Immature natural killer cell (primary cell): ENCODE measurements around the gene SEMA3C. TPM values are rescaled to one million over a fixed set of nuclear protein-coding genes. Genes with fewer than 3 reads are reported as not detected.

Experiments
- DNase-seq, 3 donors: peaks; one replicate each; pipeline ENCODE4 v3.0.0; 2022; ENCODE audit warnings: mixed read lengths in 1 of 3
- H3K27ac Mint-ChIP-seq, 6 donors: one replicate each; pipeline ENCODE4 v1.8.0; 2020; ENCODE audit warnings: mixed read lengths in 6 of 6, mild to moderate bottlenecking in 5 of 6, inconsistent platforms in 4 of 6, moderate library complexity in 3 of 6
- H3K27me3 Mint-ChIP-seq, 3 donors: one replicate each; pipeline ENCODE4 v1.8.0; 2020 to 2021; ENCODE audit warnings: low read depth in 3 of 3, mild to moderate bottlenecking in 3 of 3, mixed read lengths in 3 of 3, moderate library complexity in 3 of 3, inconsistent platforms in 1 of 3
- H3K36me3 Mint-ChIP-seq, 3 donors: one replicate each; pipeline ENCODE4 v1.8.0; 2020; ENCODE audit warnings: mixed read lengths in 3 of 3, inconsistent platforms in 2 of 3, mild to moderate bottlenecking in 2 of 3
- H3K4me1 Mint-ChIP-seq, 2 donors: one replicate each; pipeline ENCODE4 v1.8.0; 2020; ENCODE audit warnings: inconsistent platforms in 2 of 2, mild to moderate bottlenecking in 2 of 2, mixed read lengths in 2 of 2, moderate library complexity in 1 of 2
- H3K4me3 Mint-ChIP-seq, 5 donors: one replicate each; pipeline ENCODE4 v1.8.0; 2020; ENCODE audit warnings: mild to moderate bottlenecking in 5 of 5, mixed read lengths in 5 of 5, inconsistent platforms in 3 of 5, moderate library complexity in 3 of 5
- H3K9me3 Mint-ChIP-seq, 6 donors: one replicate each; pipeline ENCODE4 v1.8.0; 2020; ENCODE audit warnings: mild to moderate bottlenecking in 6 of 6, mixed read lengths in 6 of 6, inconsistent platforms in 4 of 6, moderate library complexity in 3 of 6
- polyA plus RNA-seq, 3 donors: library from polyadenylated mRNA; unstranded; fragments of 300-500 nt; fragmentation: Illumina TruSeq; gene quantifications; one replicate each; pipeline ENCODE4 v1.2.3, GENCODE V29; 2021

Gene SEMA3C
- polyA plus RNA-seq, 3 donors from 2014 or later, result 0.18 to 0.53 TPM; not detected in 1

DNA sequence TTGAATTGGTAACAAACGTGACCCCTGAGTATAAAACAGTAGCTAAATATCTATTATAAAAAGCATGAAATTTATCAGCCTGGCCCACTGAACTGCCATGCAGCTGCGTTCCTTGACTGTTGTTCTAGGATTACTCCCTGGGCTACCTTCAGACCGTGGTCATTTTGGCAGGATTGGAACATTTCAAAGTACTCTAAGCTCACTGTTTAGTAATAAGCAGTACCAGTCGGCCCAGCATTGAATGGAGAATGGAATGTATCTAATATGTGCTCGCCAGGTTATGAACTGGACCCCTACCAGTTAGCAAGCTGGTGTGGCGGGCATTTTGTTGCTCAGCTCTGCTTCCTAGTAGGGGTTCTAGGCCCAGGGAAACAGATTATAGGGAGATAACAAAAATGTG is 112.2 kb downstream of the SEMA3C start:
- H3K27me3 Mint-ChIP-seq, result no peaks in the 10 kb centered on the region
- H3K4me1 Mint-ChIP-seq, result no peaks in the 10 kb centered on the region
- H3K9me3 Mint-ChIP-seq, result peaks cover 0 to 26% (median 6%) of the 10 kb centered on the region in 6 donors
- no peak overlapping the region for H3K27ac Mint-ChIP-seq
- no peaks in the 10 kb centered on the region for H3K36me3 Mint-ChIP-seq
- H3K4me3 Mint-ChIP-seq, result no peak overlapping the region
- DNase-seq, result no peak

DNA sequence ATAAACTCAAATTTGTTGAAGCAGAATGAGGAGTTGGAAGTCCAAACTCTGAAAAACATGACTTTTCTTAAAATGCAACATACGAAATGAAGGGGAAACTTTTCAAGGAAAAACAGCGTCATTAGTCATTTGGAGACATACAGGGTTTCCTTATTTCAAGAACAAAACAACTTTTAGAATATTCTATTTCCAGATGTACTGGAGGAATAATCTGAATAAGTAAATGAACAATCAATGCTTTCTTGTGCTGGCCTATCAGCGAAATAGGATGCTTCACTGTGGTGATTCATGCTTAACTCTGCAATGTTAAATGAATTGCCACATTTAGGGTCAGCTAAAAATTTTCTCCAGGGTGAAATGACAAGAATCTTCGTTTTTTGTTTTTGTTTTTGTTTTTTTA is 114.3 kb downstream of the SEMA3C start:
- H3K9me3 Mint-ChIP-seq, result peaks cover 0 to 16% (median 1%) of the 10 kb centered on the region in 6 donors
- DNase-seq, result no peak
- H3K4me1 Mint-ChIP-seq, result no peaks in the 10 kb centered on the region
- H3K36me3 Mint-ChIP-seq, result no peaks in the 10 kb centered on the region
- H3K4me3 Mint-ChIP-seq, result no peak overlapping the region
- no peak overlapping the region for H3K27ac Mint-ChIP-seq
- H3K27me3 Mint-ChIP-seq, result no peaks in the 10 kb centered on the region

DNA sequence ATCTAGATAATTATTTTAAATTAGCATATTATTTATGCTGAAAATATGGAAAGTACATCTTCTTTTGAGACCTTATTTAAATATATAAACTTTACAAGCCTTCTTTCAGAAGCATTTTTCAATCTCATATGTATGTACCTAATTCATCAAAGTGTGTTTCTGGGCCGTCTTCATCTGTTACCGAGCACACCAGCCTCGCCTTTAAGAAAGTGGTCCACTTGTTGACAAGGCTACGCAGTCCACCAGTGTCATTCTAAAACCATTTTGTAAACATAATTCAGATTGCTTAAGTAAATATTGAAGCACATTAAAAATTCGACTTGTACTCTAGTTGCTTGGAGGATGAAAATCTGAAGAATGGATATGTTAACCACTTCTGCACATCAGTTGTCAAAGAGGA is 116.3 kb downstream of the SEMA3C start:
- no peaks in the 10 kb centered on the region for H3K27me3 Mint-ChIP-seq
- no peaks in the 10 kb centered on the region for H3K4me1 Mint-ChIP-seq
- no peak for DNase-seq
- H3K4me3 Mint-ChIP-seq, result no peak overlapping the region
- H3K9me3 Mint-ChIP-seq, result peaks cover 0 to 5% (median 0%) of the 10 kb centered on the region in 6 donors
- H3K27ac Mint-ChIP-seq, result no peak overlapping the region
- no peaks in the 10 kb centered on the region for H3K36me3 Mint-ChIP-seq

DNA sequence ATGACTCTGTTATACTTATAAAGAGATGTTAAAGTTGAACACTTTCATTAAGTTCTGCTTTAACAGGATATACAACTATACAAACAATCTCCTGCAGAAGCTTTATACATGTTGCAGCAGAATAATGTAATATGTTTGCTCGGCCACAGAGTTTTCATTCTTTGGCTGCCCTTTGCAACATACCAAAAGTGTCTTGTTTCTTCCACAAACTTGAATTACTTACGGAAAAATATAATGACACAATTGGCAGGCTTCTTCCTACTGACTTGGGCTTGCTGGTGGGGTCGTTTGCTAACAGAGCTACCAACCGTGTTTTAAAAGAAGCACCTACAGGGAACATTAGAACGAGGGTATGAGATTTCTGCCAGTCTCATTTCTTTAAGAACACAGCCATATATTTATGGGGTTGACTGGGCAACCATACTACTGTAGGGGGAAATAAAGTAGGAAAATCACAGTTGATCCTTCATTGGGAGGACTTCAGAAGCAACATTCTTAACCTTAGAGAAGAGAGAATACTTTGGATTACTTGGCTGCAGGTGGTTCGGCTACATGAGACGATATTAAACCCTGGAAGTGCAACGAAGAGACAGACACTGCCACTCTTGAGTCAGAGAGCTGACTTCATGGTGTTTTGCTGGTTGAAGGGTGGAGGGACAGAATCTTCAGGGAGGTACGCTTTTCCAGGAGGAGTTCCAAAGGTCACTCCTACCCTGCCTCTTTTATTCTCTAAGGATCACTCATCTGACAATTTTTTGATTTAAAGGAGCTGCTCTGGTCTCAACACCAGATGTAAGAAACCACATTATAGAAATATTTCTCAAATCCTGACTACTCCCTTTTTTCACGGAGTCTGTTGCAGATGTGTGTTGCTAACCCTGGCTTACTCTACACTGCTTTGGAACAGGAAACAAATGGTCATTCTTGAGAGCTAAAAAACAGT is 123.9 kb downstream of the SEMA3C start:
- Mint-ChIP-seq H3K9me3 (peaks cover 0 to 16% (median 2%) of the 10 kb centered on the region in 6 donors), H3K27ac (no peak overlapping the region), H3K4me3 (no peak overlapping the region), H3K36me3 (no peaks in the 10 kb centered on the region), H3K27me3 (no peaks in the 10 kb centered on the region), H3K4me1 (no peaks in the 10 kb centered on the region)
- DNase-seq, result no peak

DNA sequence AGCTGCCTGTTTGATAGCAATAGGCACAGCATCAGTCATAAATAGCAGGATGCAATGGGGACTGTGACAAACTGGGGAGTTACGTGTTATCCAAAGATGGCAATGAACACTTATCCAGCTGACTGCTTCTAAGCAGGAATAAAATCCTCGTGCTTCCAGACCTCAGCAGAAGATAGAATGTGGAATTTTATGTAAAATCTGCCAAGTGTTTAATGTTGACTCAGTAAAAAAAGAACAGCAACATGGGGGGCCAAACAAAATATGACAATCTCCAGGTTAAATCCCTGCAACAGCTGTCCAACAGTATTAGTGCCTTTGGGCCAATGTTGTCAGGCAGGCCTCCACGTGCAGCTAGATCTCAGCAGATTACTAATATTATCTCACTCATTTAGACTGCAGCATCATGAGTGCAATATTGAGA is 127.3 kb downstream of the SEMA3C start:
- Mint-ChIP-seq H3K27ac (no peak overlapping the region), H3K4me1 (no peaks in the 10 kb centered on the region), H3K9me3 (peaks cover 0 to 31% (median 1%) of the 10 kb centered on the region in 6 donors), H3K27me3 (peaks cover 0 to 4% (median 0%) of the 10 kb centered on the region in 3 donors), H3K36me3 (no peaks in the 10 kb centered on the region), H3K4me3 (no peak overlapping the region)
- no peak for DNase-seq

DNA sequence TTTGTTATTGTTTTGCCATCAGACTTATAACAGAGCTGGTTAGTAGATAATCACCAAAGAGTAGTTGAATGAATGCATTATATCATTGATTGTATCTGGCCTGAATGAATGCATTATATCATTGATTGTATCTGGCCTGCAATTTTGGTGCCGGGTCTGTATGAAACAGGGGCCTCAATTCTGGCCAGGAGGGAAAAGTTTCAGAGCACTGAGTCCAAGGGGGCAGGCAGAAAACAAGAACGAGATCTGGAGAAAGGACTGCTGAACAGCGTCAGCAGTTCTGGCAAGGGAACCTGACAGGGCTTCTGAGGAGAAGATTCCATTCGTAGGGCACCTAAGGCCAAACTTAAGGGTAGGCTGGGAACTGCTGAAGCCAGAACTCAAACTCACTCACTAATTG is 128.0 kb downstream of the SEMA3C start:
- no peaks in the 10 kb centered on the region for H3K4me1 Mint-ChIP-seq
- H3K27me3 Mint-ChIP-seq, result peaks cover 0 to 4% (median 0%) of the 10 kb centered on the region in 3 donors
- no peak overlapping the region for H3K27ac Mint-ChIP-seq

DNA sequence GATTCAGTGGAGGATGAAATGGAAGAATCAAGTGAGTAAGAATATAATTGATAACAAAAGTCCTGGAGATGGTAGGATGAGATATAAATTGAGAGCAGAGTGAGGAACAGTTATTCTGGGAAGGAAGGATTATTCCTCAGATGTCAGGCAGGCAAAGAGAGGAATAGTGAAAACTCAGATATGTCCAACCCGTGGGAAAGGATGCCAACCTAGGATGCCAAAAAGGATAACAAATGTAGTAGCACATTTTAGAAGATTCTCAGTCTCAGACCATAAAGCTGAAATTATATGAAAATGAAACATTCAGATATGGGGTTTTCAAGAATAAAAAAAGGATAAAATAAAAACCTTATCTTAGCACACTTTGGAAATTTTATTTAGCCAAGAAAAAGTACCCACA is 131.1 kb downstream of the SEMA3C start:
- H3K27me3 Mint-ChIP-seq, result peaks cover 0 to 4% (median 0%) of the 10 kb centered on the region in 3 donors

More for the DNA sequence above, 128.0 kb downstream of the SEMA3C start:
- Mint-ChIP-seq H3K9me3 (peaks cover 0 to 32% (median 1%) of the 10 kb centered on the region in 6 donors), H3K36me3 (no peaks in the 10 kb centered on the region), H3K4me3 (no peak overlapping the region)
- no peak for DNase-seq

DNA sequence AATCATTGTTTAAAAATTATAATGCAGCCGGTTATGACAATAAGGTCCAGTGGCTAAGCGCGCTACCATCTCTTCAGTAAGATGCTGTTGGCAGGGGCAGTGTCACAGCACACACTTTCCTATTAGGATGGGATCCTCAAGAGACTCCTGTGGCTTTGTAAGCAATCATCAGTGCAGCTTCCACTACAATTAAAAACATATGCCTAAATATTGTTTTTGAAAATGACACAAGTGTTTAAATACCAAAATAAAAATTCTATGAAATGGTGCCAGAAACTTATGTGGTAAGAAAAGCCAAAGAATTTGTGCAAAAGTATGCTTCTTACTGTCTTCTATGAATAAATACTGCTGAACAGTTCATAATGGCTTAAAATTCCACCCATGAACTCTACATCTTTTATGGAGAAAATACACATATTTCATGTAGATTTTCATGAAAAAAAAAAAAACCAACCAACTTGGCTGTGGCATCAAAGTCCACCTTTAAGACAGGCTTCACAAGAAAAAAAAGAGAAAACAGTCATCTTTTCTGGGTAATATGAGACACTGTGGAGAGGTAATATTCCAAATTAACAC is 132.8 kb downstream of the SEMA3C start:
- no peaks in the 10 kb centered on the region for H3K4me1 Mint-ChIP-seq
- H3K4me3 Mint-ChIP-seq, result no peak overlapping the region
- H3K36me3 Mint-ChIP-seq, result no peaks in the 10 kb centered on the region
- H3K27me3 Mint-ChIP-seq, result peaks cover 0 to 4% (median 0%) of the 10 kb centered on the region in 3 donors
- no peak overlapping the region for H3K27ac Mint-ChIP-seq
- DNase-seq, result no peak
- peaks cover 0 to 37% (median under 1%) of the 10 kb centered on the region in 6 donors for H3K9me3 Mint-ChIP-seq

More for the DNA sequence above, 131.1 kb downstream of the SEMA3C start:
- DNase-seq, result no peak
- no peak overlapping the region for H3K4me3 Mint-ChIP-seq
- H3K27ac Mint-ChIP-seq, result no peak overlapping the region
- H3K4me1 Mint-ChIP-seq, result no peaks in the 10 kb centered on the region
- H3K9me3 Mint-ChIP-seq, result peaks cover 0 to 36% (median under 1%) of the 10 kb centered on the region in 6 donors
- H3K36me3 Mint-ChIP-seq, result no peaks in the 10 kb centered on the region

DNA sequence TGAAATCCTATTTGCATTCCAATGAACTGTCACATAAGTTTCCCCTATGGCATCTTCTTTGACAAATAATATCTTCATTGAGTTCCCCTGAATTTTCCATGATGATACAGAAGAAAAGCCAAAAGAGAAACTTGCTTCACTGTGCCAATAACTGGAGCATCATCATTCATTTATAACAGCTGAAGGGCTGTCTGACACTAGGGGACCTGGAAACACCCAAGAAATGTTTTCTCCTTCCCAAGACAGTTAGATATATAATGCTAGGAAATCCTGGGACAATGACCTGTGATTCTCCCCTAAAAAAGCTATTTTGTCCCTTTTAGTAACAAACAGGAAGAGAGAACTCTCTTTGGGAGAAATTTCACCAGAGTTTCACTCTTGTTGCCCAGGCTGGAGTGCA is 133.6 kb downstream of the SEMA3C start:
- Mint-ChIP-seq H3K27ac (no peak overlapping the region), H3K4me1 (no peaks in the 10 kb centered on the region), H3K9me3 (peaks cover 0 to 32% (median 0%) of the 10 kb centered on the region in 6 donors), H3K4me3 (no peak overlapping the region), H3K27me3 (peaks cover 0 to 4% (median 0%) of the 10 kb centered on the region in 3 donors), H3K36me3 (no peaks in the 10 kb centered on the region)
- no peak for DNase-seq

DNA sequence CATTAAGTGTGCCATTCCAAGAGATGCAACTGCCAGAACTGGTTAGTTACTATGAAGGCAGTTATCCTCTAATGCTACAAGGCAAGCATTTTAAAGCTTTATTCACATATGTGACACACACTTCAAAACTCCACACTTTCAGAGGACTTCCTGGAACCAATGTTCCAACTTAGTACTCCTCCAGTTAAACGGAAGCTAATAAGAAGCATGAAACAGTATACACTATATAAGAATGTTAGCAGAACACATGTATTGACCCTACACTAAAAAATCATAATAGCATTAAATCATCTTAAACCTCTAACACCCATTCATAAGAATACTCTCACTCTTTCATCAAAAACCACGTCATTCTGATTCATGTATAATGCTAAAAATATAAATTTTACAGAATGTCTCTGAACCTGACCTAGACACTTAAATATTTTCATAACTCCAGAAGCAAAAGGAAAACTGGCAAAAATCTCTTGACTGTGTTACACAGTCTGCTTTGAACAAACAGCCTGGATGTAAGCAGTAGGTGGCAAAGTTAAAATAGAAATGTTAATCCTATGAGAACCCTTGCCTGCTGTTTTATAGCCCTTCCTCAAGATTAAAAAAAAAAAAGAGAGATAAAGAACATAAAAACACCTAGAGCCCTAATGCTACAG is 135.0 kb downstream of the SEMA3C start:
- H3K36me3 Mint-ChIP-seq, result peaks cover 0 to 3% (median 1%) of the 10 kb centered on the region in 3 donors
- no peak overlapping the region for H3K4me3 Mint-ChIP-seq
- peaks cover 0 to 29% (median 0%) of the 10 kb centered on the region in 6 donors for H3K9me3 Mint-ChIP-seq
- no peak for DNase-seq
- peaks cover 0 to 4% (median 0%) of the 10 kb centered on the region in 3 donors for H3K27me3 Mint-ChIP-seq
- H3K27ac Mint-ChIP-seq, result no peak overlapping the region
- no peaks in the 10 kb centered on the region for H3K4me1 Mint-ChIP-seq

DNA sequence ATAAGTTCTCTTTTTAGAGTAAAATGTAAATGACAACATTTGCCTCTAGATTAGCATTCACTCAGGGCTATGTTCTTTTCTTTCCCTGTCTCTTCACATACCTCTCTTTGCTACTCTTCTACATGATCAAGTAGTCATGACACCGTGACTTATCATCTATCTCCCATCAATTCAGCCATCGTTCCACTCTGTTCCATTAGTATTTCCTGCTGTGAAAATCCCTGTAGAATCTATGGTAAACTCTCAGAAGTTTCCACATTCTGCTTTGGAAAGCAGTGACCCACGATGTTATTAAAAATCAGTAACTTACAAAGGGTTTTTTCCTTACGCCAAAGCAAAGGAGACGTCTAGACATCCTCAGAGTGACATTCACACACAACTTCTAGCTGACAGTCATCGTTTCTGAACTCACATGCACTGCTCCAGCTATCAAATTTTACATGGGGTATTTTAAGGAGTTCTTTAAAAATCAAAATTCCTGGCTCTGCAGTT is 135.6 kb downstream of the SEMA3C start:
- Mint-ChIP-seq H3K4me3 (no peak overlapping the region), H3K36me3 (peaks cover 0 to 3% (median 3%) of the 10 kb centered on the region in 3 donors), H3K4me1 (peaks cover 0 to 3% of the 10 kb centered on the region in 2 donors), H3K9me3 (peaks cover 0 to 33% (median 0%) of the 10 kb centered on the region in 6 donors), H3K27me3 (peaks cover 0 to 4% (median 0%) of the 10 kb centered on the region in 3 donors), H3K27ac (no peak overlapping the region)
- DNase-seq, result no peak

DNA sequence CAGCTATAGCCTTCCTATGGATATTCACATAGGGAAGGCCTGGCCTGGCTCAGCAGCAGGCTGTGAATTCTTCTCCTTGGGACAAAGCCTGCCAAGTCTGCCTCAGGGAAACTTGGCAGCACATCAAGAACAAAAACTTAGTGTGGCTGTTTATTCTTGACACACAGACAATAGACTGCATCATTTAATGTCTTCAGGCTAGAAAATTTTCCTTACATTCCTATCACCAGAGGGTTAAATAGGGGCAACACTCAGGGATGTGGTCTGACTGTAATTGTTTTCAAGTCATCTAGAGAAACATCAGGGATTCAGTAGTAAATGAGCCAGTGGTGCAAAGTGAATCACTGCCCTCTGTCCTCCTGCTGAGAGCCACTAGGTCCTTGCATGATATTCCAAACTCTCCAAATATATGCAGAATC is 137.3 kb downstream of the SEMA3C start:
- Mint-ChIP-seq H3K4me3 (no peak overlapping the region), H3K36me3 (peaks cover 0 to 3% (median 3%) of the 10 kb centered on the region in 3 donors), H3K4me1 (peaks cover 0 to 3% of the 10 kb centered on the region in 2 donors), H3K27me3 (no peaks in the 10 kb centered on the region), H3K27ac (no peak overlapping the region), H3K9me3 (peaks cover 0 to 25% (median 0%) of the 10 kb centered on the region in 6 donors)
- no peak for DNase-seq

DNA sequence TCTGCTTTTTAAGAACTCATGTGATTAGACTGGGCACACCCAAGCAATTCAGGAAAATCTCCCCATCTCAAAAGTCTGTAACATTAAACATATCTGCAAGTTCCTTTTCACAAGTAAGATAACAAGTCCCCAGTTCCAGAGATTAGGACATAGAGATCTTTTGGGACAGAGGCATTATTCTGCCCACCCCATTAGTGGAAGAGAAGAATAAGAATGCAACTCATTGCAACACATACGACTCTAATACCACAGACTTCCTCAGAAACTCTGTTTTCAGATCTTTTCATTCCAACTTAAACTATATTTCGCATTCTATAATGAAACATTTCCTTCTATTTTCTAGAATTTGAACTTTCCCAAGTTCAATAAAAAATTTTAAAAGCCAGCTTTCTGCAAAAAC is 137.7 kb downstream of the SEMA3C start:
- Mint-ChIP-seq H3K36me3 (peaks cover 0 to 3% (median 3%) of the 10 kb centered on the region in 3 donors), H3K4me3 (no peak overlapping the region), H3K27ac (no peak overlapping the region), H3K27me3 (no peaks in the 10 kb centered on the region), H3K9me3 (peaks cover 0 to 23% (median 0%) of the 10 kb centered on the region in 6 donors), H3K4me1 (peaks cover 0 to 3% of the 10 kb centered on the region in 2 donors)
- DNase-seq, result no peak
